ENCODE results near the gene NLRP6.

The NLRP6 gene

DNA sequence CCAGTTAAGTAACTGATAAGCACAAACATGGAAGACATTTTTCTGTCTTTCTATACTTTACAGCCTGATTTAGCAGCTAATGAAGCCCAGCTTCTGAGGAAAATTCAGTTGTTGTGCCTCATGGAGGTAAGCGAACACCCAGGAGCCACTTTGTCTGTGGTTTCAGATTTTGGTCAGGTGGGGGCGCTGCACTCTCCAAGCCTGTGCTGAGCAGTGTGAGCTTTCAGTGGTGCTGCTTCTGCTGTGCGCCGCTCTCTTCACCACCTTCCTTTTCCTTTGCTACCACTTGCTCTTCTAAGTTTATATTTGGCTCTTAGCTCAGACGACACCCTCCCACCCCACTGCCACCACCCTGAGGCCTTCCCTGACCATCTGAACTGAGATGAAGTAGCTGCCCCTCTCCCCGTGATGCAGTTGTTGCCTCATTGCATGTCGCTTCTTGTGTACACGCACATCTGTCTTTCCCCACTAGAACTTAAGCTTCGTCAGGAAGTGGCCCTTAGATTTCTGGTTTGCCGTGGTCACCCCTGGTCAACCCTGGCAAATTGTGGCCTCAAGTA is 27.4 kb upstream of the NLRP6 start:
- TF ChIP-seq, protein P1, sequence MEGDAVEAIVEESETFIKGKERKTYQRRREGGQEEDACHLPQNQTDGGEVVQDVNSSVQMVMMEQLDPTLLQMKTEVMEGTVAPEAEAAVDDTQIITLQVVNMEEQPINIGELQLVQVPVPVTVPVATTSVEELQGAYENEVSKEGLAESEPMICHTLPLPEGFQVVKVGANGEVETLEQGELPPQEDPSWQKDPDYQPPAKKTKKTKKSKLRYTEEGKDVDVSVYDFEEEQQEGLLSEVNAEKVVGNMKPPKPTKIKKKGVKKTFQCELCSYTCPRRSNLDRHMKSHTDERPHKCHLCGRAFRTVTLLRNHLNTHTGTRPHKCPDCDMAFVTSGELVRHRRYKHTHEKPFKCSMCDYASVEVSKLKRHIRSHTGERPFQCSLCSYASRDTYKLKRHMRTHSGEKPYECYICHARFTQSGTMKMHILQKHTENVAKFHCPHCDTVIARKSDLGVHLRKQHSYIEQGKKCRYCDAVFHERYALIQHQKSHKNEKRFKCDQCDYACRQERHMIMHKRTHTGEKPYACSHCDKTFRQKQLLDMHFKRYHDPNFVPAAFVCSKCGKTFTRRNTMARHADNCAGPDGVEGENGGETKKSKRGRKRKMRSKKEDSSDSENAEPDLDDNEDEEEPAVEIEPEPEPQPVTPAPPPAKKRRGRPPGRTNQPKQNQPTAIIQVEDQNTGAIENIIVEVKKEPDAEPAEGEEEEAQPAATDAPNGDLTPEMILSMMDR (IDR thresholded peaks at IDR 0.05; ENCODE audit: low read length, missing control alignments), result peak; percentile 69
- no peak overlapping the region for H3K4me3 ChIP-seq (replicated peaks; ENCODE audit: low read depth, low read length)
- DNase-seq (ENCODE audit: low read depth), result peak; percentile 69

DNA sequence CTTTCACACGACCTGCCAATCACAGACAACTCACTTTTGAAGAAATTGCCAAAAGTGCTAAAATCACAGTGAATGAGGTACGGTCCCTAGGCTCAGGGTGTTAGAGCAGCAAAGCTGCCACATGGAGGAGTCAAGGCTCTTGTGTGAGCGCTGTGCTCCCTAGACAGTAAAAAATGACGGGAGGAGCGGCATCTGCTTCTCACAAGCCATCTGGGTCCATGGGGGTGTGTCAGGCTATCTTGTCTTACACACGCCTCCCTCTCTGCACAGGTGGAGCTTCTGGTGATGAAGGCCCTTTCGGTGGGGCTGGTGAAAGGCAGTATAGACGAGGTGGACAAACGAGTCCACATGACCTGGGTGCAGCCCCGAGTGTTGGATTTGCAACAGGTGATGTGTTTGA is 26.7 kb upstream of the NLRP6 start:
- no peak for DNase-seq (ENCODE audit: low read depth)
- no peak overlapping the region for H3K4me3 ChIP-seq (replicated peaks; ENCODE audit: low read depth, low read length)
- TF ChIP-seq, protein P1 (IDR thresholded peaks at IDR 0.05; ENCODE audit: low read length, missing control alignments), result no peak

DNA sequence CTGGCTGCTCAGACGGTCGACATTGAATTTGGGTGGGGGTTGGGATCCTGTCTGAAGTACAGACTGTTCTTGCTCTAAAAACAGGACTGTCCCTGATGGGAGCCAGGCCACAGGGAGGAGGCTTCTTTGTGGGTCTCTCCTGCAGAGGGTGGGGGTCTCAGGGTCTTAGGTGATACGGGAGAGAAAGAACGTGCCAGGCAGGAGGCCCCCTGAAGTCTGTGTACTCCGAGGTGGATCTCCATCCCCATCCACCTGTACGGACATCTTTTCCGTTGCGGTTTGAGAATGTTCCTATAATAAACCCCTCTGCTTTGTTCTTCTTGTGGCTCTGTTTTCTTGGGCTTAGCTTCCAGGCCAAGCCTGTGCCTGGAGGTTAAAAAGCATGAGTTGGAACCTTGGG is 25.5 kb upstream of the NLRP6 start:
- TF ChIP-seq, protein P1 (IDR thresholded peaks at IDR 0.05; ENCODE audit: low read length, missing control alignments), result no peak
- H3K4me3 ChIP-seq (replicated peaks; ENCODE audit: low read depth, low read length), result no peak overlapping the region
- no peak for DNase-seq (ENCODE audit: low read depth)

DNA sequence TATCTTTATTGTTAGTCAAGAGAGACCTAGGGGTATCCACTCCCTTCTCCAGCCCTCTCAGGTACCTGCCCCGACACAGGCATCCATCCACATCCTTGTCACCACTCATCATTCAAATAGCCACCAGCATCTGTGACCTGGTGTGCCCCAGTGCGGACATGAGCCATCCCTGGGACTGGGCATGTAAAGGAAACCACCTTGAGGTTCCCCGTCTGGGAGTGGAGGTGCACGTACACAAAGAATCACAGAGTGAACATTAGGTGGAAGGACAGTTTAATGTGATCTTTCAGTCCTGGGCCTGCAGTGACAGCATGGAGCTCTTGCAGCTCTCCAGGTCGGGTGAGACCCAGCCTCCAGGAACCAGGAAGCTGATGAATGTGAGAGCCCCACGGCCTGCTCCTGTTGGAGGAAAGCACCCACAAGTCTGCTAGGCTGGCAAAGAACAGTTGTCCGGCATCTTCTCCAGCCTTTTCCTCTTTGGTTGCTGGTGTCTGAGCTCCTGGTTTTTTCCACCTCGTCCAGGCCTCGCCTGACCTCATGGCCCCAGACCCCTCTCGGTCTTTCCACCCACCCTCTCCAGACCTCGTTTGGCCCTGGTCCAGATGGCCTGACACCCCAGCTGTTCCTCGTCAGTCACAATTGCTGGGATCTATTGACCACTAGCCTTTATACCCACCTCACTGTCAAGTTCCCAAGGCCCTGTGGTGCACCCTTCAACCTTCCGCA is 24.9 kb upstream of the NLRP6 start:
- no peak overlapping the region for H3K4me3 ChIP-seq (replicated peaks; ENCODE audit: low read depth, low read length)
- DNase-seq (ENCODE audit: low read depth), result no peak
- TF ChIP-seq, protein P1 (IDR thresholded peaks at IDR 0.05; ENCODE audit: low read length, missing control alignments), result no peak

DNA sequence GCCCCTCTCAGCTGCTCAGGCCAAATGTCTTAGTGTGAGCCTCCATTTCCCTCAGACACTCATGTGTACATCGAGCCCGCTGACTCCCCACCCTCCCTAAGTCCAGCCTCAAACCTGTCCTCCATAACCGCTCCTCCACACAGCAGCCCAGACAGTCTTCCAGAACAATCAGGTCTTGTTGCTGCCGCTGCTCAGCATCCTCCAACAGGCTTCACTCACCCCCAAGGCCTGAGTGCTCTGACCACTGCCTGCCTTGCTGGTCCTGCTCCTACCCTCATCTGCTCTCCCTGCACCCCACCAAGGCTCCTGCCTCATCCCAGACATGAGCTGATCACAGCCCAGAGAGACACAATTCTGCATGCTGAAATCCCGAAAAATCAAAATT is 24.3 kb upstream of the NLRP6 start:
- DNase-seq (ENCODE audit: low read depth), result no peak
- H3K4me3 ChIP-seq (replicated peaks; ENCODE audit: low read depth, low read length), result no peak overlapping the region
- TF ChIP-seq, protein P1 (IDR thresholded peaks at IDR 0.05; ENCODE audit: low read length, missing control alignments), result no peak

DNA sequence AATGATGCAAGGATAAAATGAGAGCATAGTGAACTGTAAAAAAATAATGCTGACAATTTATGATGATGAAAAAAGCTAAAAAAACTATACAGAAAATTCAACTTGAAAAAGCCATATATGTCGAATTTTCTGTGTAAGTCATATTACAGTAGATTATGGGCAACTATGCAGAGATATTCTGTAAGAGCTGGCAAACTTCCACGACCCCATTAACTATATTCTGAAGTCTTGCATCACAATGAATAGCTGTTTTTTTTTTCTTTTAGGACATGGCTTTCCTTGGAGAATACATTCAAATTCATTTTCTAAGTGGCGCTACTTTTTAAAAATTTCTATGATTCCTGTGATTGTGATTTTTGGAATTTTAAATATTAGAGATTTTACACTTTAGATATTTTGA is 23.0 kb upstream of the NLRP6 start:
- DNase-seq (ENCODE audit: low read depth), result peak; percentile 66
- H3K4me3 ChIP-seq (replicated peaks; ENCODE audit: low read depth, low read length), result no peak overlapping the region
- TF ChIP-seq, protein P1 (IDR thresholded peaks at IDR 0.05; ENCODE audit: low read length, missing control alignments), result no peak

DNA sequence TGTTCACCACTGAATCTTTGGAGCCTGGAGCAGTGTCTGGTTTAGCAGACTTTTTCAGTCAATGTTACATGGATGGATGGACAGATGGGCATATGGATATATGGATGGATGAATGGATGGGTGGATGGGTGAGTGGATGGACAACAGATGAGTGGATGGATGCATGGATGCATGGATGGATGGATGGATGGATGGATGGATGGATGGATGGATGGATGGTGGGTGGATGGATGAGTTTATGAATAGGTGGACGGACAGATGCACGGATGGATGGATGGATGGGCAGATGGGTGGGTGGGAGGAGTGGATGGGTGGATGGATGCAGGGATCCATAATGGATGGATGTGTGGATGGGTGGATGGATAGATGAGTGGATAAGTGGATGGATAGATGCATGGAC is 22.4 kb upstream of the NLRP6 start:
- no peak for DNase-seq (ENCODE audit: low read depth)
- H3K4me3 ChIP-seq (replicated peaks; ENCODE audit: low read depth, low read length), result no peak overlapping the region
- TF ChIP-seq, protein P1 (IDR thresholded peaks at IDR 0.05; ENCODE audit: low read length, missing control alignments), result no peak

Data from fibroblast of pulmonary artery (primary cell).